NCI-H526 (cell line): ENCODE measurements around the gene ITGB3BP.
"Not testable (repeated sequence)": the region's sequence is repeated elsewhere in the genome, so short reads cannot be mapped to it uniquely, and the experiment has no call there.

Experiments used
- DNase-seq, 2 experiments: peaks; one replicate each; lab custom pipeline; 2025; lab: John Stamatoyannopoulos, UW

ITGB3BP gene

GRCh38 chr1:63506782-63507181, 16.2 kb downstream of the ITGB3BP start:
- no peak for DNase-seq

GRCh38 chr1:63501256-63501655, 21.8 kb downstream of the ITGB3BP start:
- DNase-seq = no peak

GRCh38 chr1:63498106-63498505, 24.9 kb downstream of the ITGB3BP start:
- no peak for DNase-seq

- no peak for DNase-seq
Observed at GRCh38 chr1:63497577-63497976, 25.4 kb downstream of the ITGB3BP start.

GRCh38 chr1:63487336-63488065, 35.5 kb downstream of the ITGB3BP start:
- DNase-seq = no peak

GRCh38 chr1:63486629-63487028, 36.4 kb downstream of the ITGB3BP start:
- no peak for DNase-seq

GRCh38 chr1:63480057-63480456, 43.0 kb downstream of the ITGB3BP start:
- no peak for DNase-seq

GRCh38 chr1:63475761-63476160, 47.3 kb downstream of the ITGB3BP start:
- DNase-seq = no peak

GRCh38 chr1:63468683-63469082, 54.3 kb downstream of the ITGB3BP start:
- not testable (repeated sequence) for DNase-seq

GRCh38 chr1:63466759-63467158, 56.3 kb downstream of the ITGB3BP start:
- no peak for DNase-seq

- no peak for DNase-seq
Observed at GRCh38 chr1:63466181-63466580, 56.8 kb downstream of the ITGB3BP start.

- DNase-seq = no peak
Observed at GRCh38 chr1:63463248-63463647, 59.8 kb downstream of the ITGB3BP start.

GRCh38 chr1:63461661-63462230, 61.3 kb downstream of the ITGB3BP start:
- DNase-seq = no peak

- no peak for DNase-seq
Observed at GRCh38 chr1:63458750-63459149, 64.3 kb downstream of the ITGB3BP start.

GRCh38 chr1:63454269-63454668, 68.8 kb downstream of the ITGB3BP start:
- DNase-seq = no peak

GRCh38 chr1:63453232-63453631, 69.8 kb downstream of the ITGB3BP start:
- no peak for DNase-seq

GRCh38 chr1:63450416-63450815, 72.6 kb downstream of the ITGB3BP start:
- DNase-seq = no peak

- DNase-seq = no peak
Observed at GRCh38 chr1:63448731-63449246, 74.2 kb downstream of the ITGB3BP start.

GRCh38 chr1:63442141-63442475, 80.9 kb downstream of the ITGB3BP start:
- no peak for DNase-seq

- no peak for DNase-seq
Observed at GRCh38 chr1:63435161-63435560, 87.9 kb downstream of the ITGB3BP start.

- no peak for DNase-seq
Observed at GRCh38 chr1:63429281-63429680, 93.7 kb downstream of the ITGB3BP start.

GRCh38 chr1:63428815-63429214, 94.2 kb downstream of the ITGB3BP start:
- no peak for DNase-seq

- DNase-seq = no peak
Observed at GRCh38 chr1:63423649-63424048, 99.4 kb downstream of the ITGB3BP start.

- DNase-seq = not testable (repeated sequence)
Observed at GRCh38 chr1:63420746-63421145, 102.3 kb downstream of the ITGB3BP start.
